Colonic mucosa (tissue), 4 donors: ENCODE measurements around the gene WWOX. TPM values are rescaled to one million over a fixed set of nuclear protein-coding genes. Genes with fewer than 3 reads are reported as not detected.

Experiments used
- DNase-seq: peaks from one replicate; pipeline ENCODE4 v3.0.0-alpha.2; 2020
- H3K27ac ChIP-seq: fragments of 200-600 bp; one replicate; pipeline ENCODE4 v1.8.0; 2021
- H3K27me3 ChIP-seq: fragments of 200-600 bp; one replicate; pipeline ENCODE4 v1.8.0; 2021
- H3K36me3 ChIP-seq: fragments of 200-600 bp; one replicate; pipeline ENCODE4 v1.8.0; 2021
- H3K4me1 ChIP-seq: fragments of 200-600 bp; one replicate; pipeline ENCODE4 v1.8.0; 2021; ENCODE audit warnings: mild to moderate bottlenecking
- H3K4me3 ChIP-seq: fragments of 200-600 bp; one replicate; pipeline ENCODE4 v1.8.0; 2021
- H3K9ac ChIP-seq, 2 donors: one replicate each; pipeline ENCODE4 v1.7.0; 2013; ENCODE audit warnings: control low read depth in 2 of 2, low read depth in 2 of 2, low read length in 2 of 2
- H3K9me3 ChIP-seq: fragments of 200-600 bp; one replicate; pipeline ENCODE4 v1.8.0; 2021
- CTCF ChIP-seq: fragments of 200-600 bp; IDR thresholded peaks from one replicate; pipeline ENCODE4 v1.8.0; 2022; ENCODE audit warnings: antibody characterized with exemption, mild to moderate bottlenecking
- intact Hi-C: fragments of 100-400 bp; cut with DNase I; formaldehyde crosslinking; loops from one replicate; pipeline ENCODE4 v1.14.1; 2022
- total RNA-seq, 2 donors: library from RNA; stranded (reverse); fragmentation: NEBNext Ultra II Directional in 1 of 2; extraction: Animal tissue kit (Norgen Biotek cat#: 25700) in 1 of 2; gene quantifications; one replicate each; pipeline ENCODE4 v1.2.1, GENCODE V29; 2021
- donor health status: healthy.
- donor health status: DM: no; HTN: no; CAD: no.
- donor health status: DM: no; HTN: no; CAD: no.

The WWOX gene
- total RNA-seq, 2 donors from 2014 or later, result 7.2 to 11.0 TPM

- Histone ChIP-seq H3K4me3 (no peak overlapping the region), H3K27ac (no peak overlapping the region), H3K27me3 (no peaks in the 10 kb centered on the region), H3K9ac (no peak overlapping the region), H3K9me3 (no peaks in the 10 kb centered on the region), H3K36me3 (no peaks in the 10 kb centered on the region), H3K4me1 (no peaks in the 10 kb centered on the region)
- TF ChIP-seq CTCF, result no peak
- intact Hi-C loops, result no loop called here
- no peak for DNase-seq
Measured at GRCh38 chr16:78415013-78415412, 315.6 kb downstream of the WWOX start.

- Histone ChIP-seq H3K36me3 (no peaks in the 10 kb centered on the region), H3K4me1 (no peaks in the 10 kb centered on the region), H3K27ac (no peak overlapping the region), H3K4me3 (no peak overlapping the region), H3K9me3 (no peaks in the 10 kb centered on the region), H3K27me3 (no peaks in the 10 kb centered on the region), H3K9ac (no peak overlapping the region)
- intact Hi-C loops, result no loop called here
- TF ChIP-seq CTCF, result no peak
- no peak for DNase-seq
Measured at GRCh38 chr16:78415669-78416068, 316.2 kb downstream of the WWOX start.

- Histone ChIP-seq H3K27me3 (no peaks in the 10 kb centered on the region), H3K27ac (no peak overlapping the region), H3K9ac (no peak overlapping the region), H3K4me1 (no peaks in the 10 kb centered on the region), H3K4me3 (no peak overlapping the region), H3K36me3 (no peaks in the 10 kb centered on the region), H3K9me3 (no peaks in the 10 kb centered on the region)
- TF ChIP-seq CTCF, result no peak
- intact Hi-C loops, result no loop called here
- DNase-seq, result no peak
Measured at GRCh38 chr16:78416400-78416799, 316.9 kb downstream of the WWOX start.

- Histone ChIP-seq H3K4me3 (no peak overlapping the region), H3K9me3 (no peaks in the 10 kb centered on the region), H3K27me3 (no peaks in the 10 kb centered on the region), H3K36me3 (no peaks in the 10 kb centered on the region), H3K27ac (no peak overlapping the region), H3K9ac (no peak overlapping the region), H3K4me1 (no peaks in the 10 kb centered on the region)
- intact Hi-C loops, result no loop called here
- TF ChIP-seq CTCF, result no peak
- DNase-seq, result no peak
Measured at GRCh38 chr16:78421181-78421708, 321.8 kb downstream of the WWOX start.

- H3K9ac ChIP-seq, result no peak overlapping the region
- TF ChIP-seq CTCF, result no peak
Measured at GRCh38 chr16:78425281-78425680, 325.8 kb downstream of the WWOX start.

More at GRCh38 chr16:78425281-78425680, 325.8 kb downstream of the WWOX start:
- no peaks in the 10 kb centered on the region for H3K36me3 ChIP-seq
- H3K4me1 ChIP-seq, result no peaks in the 10 kb centered on the region
- H3K4me3 ChIP-seq, result no peak overlapping the region
- no peak for DNase-seq
- intact Hi-C loops, result no loop called here
- H3K27me3 ChIP-seq, result no peaks in the 10 kb centered on the region
- no peaks in the 10 kb centered on the region for H3K9me3 ChIP-seq
- H3K27ac ChIP-seq, result no peak overlapping the region
